ENCODE results near the gene PPP1R1A.

The PPP1R1A gene

GRCh38 chr12:54588110-54588889 is at the start of gene PPP1R1A:
TSS of gene PPP1R1A (minus strand) at chr12:54588659. CDS start at chr12:54588488, 171 bp downstream.
- peak within 1 kb of the TSS; percentile 55 for H3K4me3 ChIP-seq (ENCODE audit: low read depth, low read length)

- H3K4me3 ChIP-seq (ENCODE audit: low read depth, low read length) = no peak within 1 kb of the TSS
Measured at GRCh38 chr12:54634795-54635194, 46.3 kb upstream of the PPP1R1A start, which contains the start of gene LACRT. TSS of gene LACRT (minus strand) at chr12:54634895. CDS start at chr12:54634841, 54 bp downstream.

- no peak overlapping the region for H3K4me3 ChIP-seq (ENCODE audit: low read depth, low read length)
Measured at GRCh38 chr12:54631988-54632728, 43.7 kb upstream of the PPP1R1A start.

GRCh38 chr12:54631551-54631950 is 43.1 kb upstream of the PPP1R1A start:
- H3K4me3 ChIP-seq (ENCODE audit: low read depth, low read length) = no peak overlapping the region

- no peak overlapping the region for H3K4me3 ChIP-seq (ENCODE audit: low read depth, low read length)
Measured at GRCh38 chr12:54629925-54630324, 41.5 kb upstream of the PPP1R1A start.

- H3K4me3 ChIP-seq (ENCODE audit: low read depth, low read length) = no peak overlapping the region
Measured at GRCh38 chr12:54628186-54628846, 39.9 kb upstream of the PPP1R1A start.

GRCh38 chr12:54627304-54627703 is 38.8 kb upstream of the PPP1R1A start:
- H3K4me3 ChIP-seq (ENCODE audit: low read depth, low read length) = no peak overlapping the region

GRCh38 chr12:54625598-54625997 is 37.1 kb upstream of the PPP1R1A start:
- no peak overlapping the region for H3K4me3 ChIP-seq (ENCODE audit: low read depth, low read length)

GRCh38 chr12:54624315-54625279 is 36.1 kb upstream of the PPP1R1A start:
- H3K4me3 ChIP-seq (ENCODE audit: low read depth, low read length) = no peak overlapping the region

- H3K4me3 ChIP-seq (ENCODE audit: low read depth, low read length) = no peak overlapping the region
Measured at GRCh38 chr12:54622463-54623183, 34.2 kb upstream of the PPP1R1A start.

- H3K4me3 ChIP-seq (ENCODE audit: low read depth, low read length) = no peak overlapping the region
Measured at GRCh38 chr12:54616933-54617680, 28.6 kb upstream of the PPP1R1A start.

- no peak overlapping the region for H3K4me3 ChIP-seq (ENCODE audit: low read depth, low read length)
Measured at GRCh38 chr12:54612225-54612750, 23.8 kb upstream of the PPP1R1A start.

GRCh38 chr12:54611715-54612149 is 23.3 kb upstream of the PPP1R1A start:
- H3K4me3 ChIP-seq (ENCODE audit: low read depth, low read length) = no peak overlapping the region

- no peak overlapping the region for H3K4me3 ChIP-seq (ENCODE audit: low read depth, low read length)
Measured at GRCh38 chr12:54608769-54609168, 20.3 kb upstream of the PPP1R1A start.

GRCh38 chr12:54608156-54608555 is 19.7 kb upstream of the PPP1R1A start:
- no peak overlapping the region for H3K4me3 ChIP-seq (ENCODE audit: low read depth, low read length)

GRCh38 chr12:54606556-54606955 is 18.1 kb upstream of the PPP1R1A start:
- H3K4me3 ChIP-seq (ENCODE audit: low read depth, low read length) = no peak overlapping the region

- H3K4me3 ChIP-seq (ENCODE audit: low read depth, low read length) = no peak overlapping the region
Measured at GRCh38 chr12:54605138-54605970, 16.9 kb upstream of the PPP1R1A start.

GRCh38 chr12:54604436-54604835 is 16.0 kb upstream of the PPP1R1A start:
- no peak overlapping the region for H3K4me3 ChIP-seq (ENCODE audit: low read depth, low read length)
